ENCODE results near the gene CALM1. TPM values are rescaled to one million over a fixed set of nuclear protein-coding genes. Genes with fewer than 3 reads are reported as not detected.

Gene CALM1
- total and polyA plus RNA-seq, 2 donors from 2014 or later: 328 to 469 TPM

DNA sequence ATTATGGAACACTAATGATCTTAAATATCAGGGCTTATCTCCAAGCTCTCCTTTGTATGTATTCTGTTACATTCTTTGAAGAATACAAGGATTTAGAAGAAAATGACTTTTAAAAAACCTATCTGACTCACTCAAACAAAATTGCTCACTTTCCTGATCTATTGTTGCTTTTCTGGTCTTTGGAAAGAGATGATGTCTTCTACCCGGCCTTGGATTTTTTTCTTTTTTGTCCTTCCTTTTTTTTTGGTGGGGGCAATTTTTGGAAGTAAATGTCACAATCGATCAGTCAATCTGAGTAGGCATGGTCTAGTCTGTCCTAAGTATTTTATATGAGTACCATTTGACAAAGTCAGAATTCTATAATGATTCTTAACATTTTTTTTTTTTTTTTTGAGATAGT is 10.5 kb upstream of the CALM1 start:
- TF ChIP-seq CTCF (IDR thresholded peaks at IDR 0.05; ENCODE audit: borderline replicate concordance, extremely low read depth, insufficient read depth): no peak
- Histone ChIP-seq H3K9me3 (ENCODE audit: control insufficient read depth in 2 of 3, insufficient read depth in 1 of 3, low read length in 3 of 3) (no peaks in the 10 kb centered on the region), H3K9ac (ENCODE audit: low read length in 3 of 3) (no peak overlapping the region), H3K27me3 (ENCODE audit: control insufficient read depth, insufficient read depth, low read length) (no peaks in the 10 kb centered on the region), H3K27ac (ENCODE audit: low read depth in 2 of 2, low read length in 2 of 2) (no peak overlapping the region), H3K4me1 (ENCODE audit: control insufficient read depth in 2 of 3, insufficient read depth in 2 of 3, low read depth in 1 of 3, low read length in 3 of 3) (peaks cover 8 to 14% (median 11%) of the 10 kb centered on the region in 3 donors), H3K4me3 (ENCODE audit: low read length in 3 of 3) (no peak overlapping the region), H3K36me3 (ENCODE audit: control insufficient read depth in 2 of 3, insufficient read depth in 3 of 3, low read length in 3 of 3) (no peaks in the 10 kb centered on the region)
- intact Hi-C loops (cut with DNase I): no loop called here
- FAIRE-seq (no peak), DNase-seq (no peak)

GRCh38 chr14:90387206-90387760 is 9.5 kb upstream of the CALM1 start:
- H3K27ac ChIP-seq (ENCODE audit: low read depth in 2 of 2, low read length in 2 of 2): no peak overlapping the region
- peaks cover 3 to 7% (median 4%) of the 10 kb centered on the region in 3 donors for H3K4me1 ChIP-seq (ENCODE audit: control insufficient read depth in 2 of 3, insufficient read depth in 2 of 3, low read depth in 1 of 3, low read length in 3 of 3)
- H3K36me3 ChIP-seq (ENCODE audit: control insufficient read depth in 2 of 3, insufficient read depth in 3 of 3, low read length in 3 of 3): no peaks in the 10 kb centered on the region
- no peaks in the 10 kb centered on the region for H3K27me3 ChIP-seq (ENCODE audit: control insufficient read depth, insufficient read depth, low read length)
- FAIRE-seq: no peak
- intact Hi-C loops (cut with DNase I): no loop called here
- TF ChIP-seq CTCF (IDR thresholded peaks at IDR 0.05; ENCODE audit: borderline replicate concordance, extremely low read depth, insufficient read depth): no peak
- H3K9ac ChIP-seq (ENCODE audit: low read length in 3 of 3): no peak overlapping the region
- DNase-seq: no peak
- no peak overlapping the region for H3K4me3 ChIP-seq (ENCODE audit: low read length in 3 of 3)
- no peaks in the 10 kb centered on the region for H3K9me3 ChIP-seq (ENCODE audit: control insufficient read depth in 2 of 3, insufficient read depth in 1 of 3, low read length in 3 of 3)

- DNase-seq (peak in 4 of 5 donors; percentile 27 to 77 (median 60)), FAIRE-seq (no peak)
- intact Hi-C loops (cut with DNase I): no loop called here
- H3K36me3 ChIP-seq (ENCODE audit: control insufficient read depth in 2 of 3, insufficient read depth in 3 of 3, low read length in 3 of 3): no peaks in the 10 kb centered on the region
- no peak overlapping the region for H3K9ac ChIP-seq (ENCODE audit: low read length in 3 of 3)
- H3K27ac ChIP-seq (ENCODE audit: low read depth in 2 of 2, low read length in 2 of 2): no peak overlapping the region
- H3K4me1 ChIP-seq (ENCODE audit: control insufficient read depth in 2 of 3, insufficient read depth in 2 of 3, low read depth in 1 of 3, low read length in 3 of 3): peaks cover 3 to 7% (median 4%) of the 10 kb centered on the region in 3 donors
- no peaks in the 10 kb centered on the region for H3K9me3 ChIP-seq (ENCODE audit: control insufficient read depth in 2 of 3, insufficient read depth in 1 of 3, low read length in 3 of 3)
- TF ChIP-seq CTCF (IDR thresholded peaks at IDR 0.05; ENCODE audit: borderline replicate concordance, extremely low read depth, insufficient read depth): no peak
- H3K27me3 ChIP-seq (ENCODE audit: control insufficient read depth, insufficient read depth, low read length): no peaks in the 10 kb centered on the region
- H3K4me3 ChIP-seq (ENCODE audit: low read length in 3 of 3): no peak overlapping the region
Observed at GRCh38 chr14:90388437-90388836, 8.4 kb upstream of the CALM1 start.

DNA sequence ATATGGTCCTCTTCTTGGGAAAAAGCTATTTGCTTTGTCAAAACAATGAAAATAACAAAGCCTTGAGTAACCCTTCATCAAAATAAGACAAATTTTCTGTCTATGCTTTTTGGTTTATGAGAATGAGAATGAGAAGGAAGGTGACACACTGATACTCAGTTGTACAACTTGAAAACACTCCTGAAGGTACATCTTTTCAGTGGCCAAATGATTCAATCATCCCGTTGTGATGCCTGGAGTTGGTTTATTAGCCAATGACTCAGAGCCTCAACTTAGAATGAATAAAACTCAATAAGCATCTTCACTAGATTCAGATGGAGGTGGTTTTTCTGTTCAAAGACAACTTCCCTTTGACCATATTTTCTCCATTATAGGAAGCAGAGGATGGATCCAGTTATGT is 7.8 kb upstream of the CALM1 start:
- H3K27ac ChIP-seq (ENCODE audit: low read depth in 2 of 2, low read length in 2 of 2): no peak overlapping the region
- no peak overlapping the region for H3K9ac ChIP-seq (ENCODE audit: low read length in 3 of 3)
- intact Hi-C loops (cut with DNase I): no loop called here
- FAIRE-seq (no peak), DNase-seq (no peak)
- no peak for TF ChIP-seq CTCF (IDR thresholded peaks at IDR 0.05; ENCODE audit: borderline replicate concordance, extremely low read depth, insufficient read depth)
- H3K9me3 ChIP-seq (ENCODE audit: control insufficient read depth in 2 of 3, insufficient read depth in 1 of 3, low read length in 3 of 3): no peaks in the 10 kb centered on the region
- no peaks in the 10 kb centered on the region for H3K36me3 ChIP-seq (ENCODE audit: control insufficient read depth in 2 of 3, insufficient read depth in 3 of 3, low read length in 3 of 3)
- peaks cover 2 to 6% (median 3%) of the 10 kb centered on the region in 3 donors for H3K4me1 ChIP-seq (ENCODE audit: control insufficient read depth in 2 of 3, insufficient read depth in 2 of 3, low read depth in 1 of 3, low read length in 3 of 3)
- no peaks in the 10 kb centered on the region for H3K27me3 ChIP-seq (ENCODE audit: control insufficient read depth, insufficient read depth, low read length)
- H3K4me3 ChIP-seq (ENCODE audit: low read length in 3 of 3): no peak overlapping the region
